ENCODE measurements around the gene ZBTB21.

DNA sequence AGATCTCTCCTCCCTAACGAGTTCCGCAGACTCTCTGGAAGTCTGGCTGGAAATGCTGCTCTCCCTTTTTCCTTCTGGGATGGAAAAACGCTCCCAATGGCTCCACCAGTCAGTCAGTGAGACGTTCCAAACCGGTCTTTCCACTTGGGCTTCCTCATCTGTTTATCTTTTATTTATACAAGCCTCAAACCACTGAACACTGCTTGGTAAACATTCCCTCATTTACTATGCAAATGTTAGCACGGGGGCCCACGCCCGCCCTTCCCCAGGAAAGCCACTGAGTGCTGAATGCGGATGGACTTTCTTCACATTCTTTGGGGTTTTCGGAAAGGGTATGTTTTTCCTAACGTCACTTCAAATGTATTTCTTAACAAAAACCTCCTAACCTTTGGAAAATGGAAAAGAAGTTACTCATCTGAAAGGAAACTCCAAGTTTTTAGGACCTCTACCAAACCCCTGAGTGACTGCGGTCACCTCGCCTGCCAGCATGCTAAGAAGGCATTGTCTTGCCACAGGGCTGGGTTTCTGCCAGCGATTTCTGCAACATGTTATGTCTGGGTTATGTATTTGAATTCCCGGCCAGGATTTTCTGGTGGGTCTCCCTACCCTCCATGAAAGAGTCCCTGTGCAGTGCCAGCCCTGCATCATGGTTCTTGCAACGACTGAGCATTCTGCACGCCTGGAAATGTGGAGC lies 47.0 kb upstream of the ZBTB21 start:
- TF ChIP-seq CTCF (IDR thresholded peaks at IDR 0.05): no peak
- no peak for TF ChIP-seq POLR2A (IDR thresholded peaks at IDR 0.05; ENCODE audit: low read depth)
- TF ChIP-seq EP300 (IDR thresholded peaks at IDR 0.05): no peak

Data from esophagus muscularis mucosa (tissue), 4 donors.